HepG2 (cell line): ENCODE results near the gene PHLDB1. TPM values are rescaled to one million over a fixed set of nuclear protein-coding genes. Genes with fewer than 3 reads are reported as not detected.

Source experiments
- AGO1 ChIP-seq: fragments of 200-400 bp; formaldehyde crosslinking; IDR thresholded peaks from 2 replicates; pipeline ENCODE4 v1.6.1; 2017; ENCODE audit warnings: mild to moderate bottlenecking, low read depth, low read length, moderate library complexity; ENCODE audit not compliant: poor library complexity, severe bottlenecking
- ATRX ChIP-seq: sonication (generic); formaldehyde crosslinking; IDR thresholded peaks from 2 replicates; pipeline ENCODE4 v1.4.0; 2020; ENCODE audit warnings: missing genetic modification reagents, borderline replicate concordance
- CC2D1A ChIP-seq: sonication (generic); formaldehyde crosslinking; IDR thresholded peaks from 2 replicates; pipeline ENCODE4 v1.8.1; 2023; ENCODE audit warnings: mild to moderate bottlenecking, missing genetic modification reagents
- FOXJ3 ChIP-seq: sonication (generic); formaldehyde crosslinking; IDR thresholded peaks from 2 replicates; pipeline ENCODE4 v1.4.0; 2020; ENCODE audit warnings: missing genetic modification reagents, mild to moderate bottlenecking, borderline replicate concordance
- FOXP1 ChIP-seq, 2 experiments: fragments of 450-650 bp in 1 of 2; IDR thresholded peaks; 2 replicates each; pipeline ENCODE4 v1.6.1; 2017 to 2018; ENCODE audit warnings: antibody characterized with exemption in 1 of 2
- GFI1 ChIP-seq: sonication (generic); formaldehyde crosslinking; IDR thresholded peaks from 2 replicates; pipeline ENCODE4 v1.5.0; 2020; ENCODE audit warnings: missing genetic modification reagents, mild to moderate bottlenecking, borderline replicate concordance
- HNF4G ChIP-seq, 2 experiments: sonication (generic) in 1 of 2; formaldehyde crosslinking in 1 of 2; IDR thresholded peaks; 2 replicates each; pipeline versions ENCODE4 v1.4.0 to v1.6.1; 2011 to 2020; ENCODE audit warnings: borderline replicate concordance in 2 of 2, low read depth in 2 of 2, mild to moderate bottlenecking in 2 of 2, low read length in 1 of 2, missing genetic modification reagents in 1 of 2, moderate library complexity in 1 of 2
- MAF1 ChIP-seq: sonication (generic); formaldehyde crosslinking; IDR thresholded peaks from 2 replicates; pipeline ENCODE4 v1.5.0; 2020; ENCODE audit warnings: missing genetic modification reagents, borderline replicate concordance
- MXI1 ChIP-seq: IDR thresholded peaks from 3 replicates; pipeline ENCODE4 v1.6.1; 2012; ENCODE audit warnings: low read depth, low read length, inconsistent platforms, borderline replicate concordance
- NBN ChIP-seq: fragments of 450-650 bp; conservative IDR thresholded peaks from 2 replicates; pipeline ENCODE4 v1.6.1; 2017
- PHF5A ChIP-seq: IDR thresholded peaks from one replicate; pipeline ENCODE4 v1.6.1; 2018; ENCODE audit warnings: low read depth, missing genetic modification reagents; ENCODE audit not compliant: unreplicated experiment
- RBM39 ChIP-seq: fragments of 200-400 bp; formaldehyde crosslinking; IDR thresholded peaks from one replicate; pipeline ENCODE4 v1.6.1; 2018; ENCODE audit warnings: antibody characterized with exemption, mild to moderate bottlenecking, low read depth, low read length; ENCODE audit not compliant: poor library complexity, severe bottlenecking
- RXRA ChIP-seq: sonication (generic); formaldehyde crosslinking; IDR thresholded peaks from 2 replicates; pipeline ENCODE4 v1.5.1; 2020; ENCODE audit warnings: missing genetic modification reagents
- SMAD9 ChIP-seq: sonication (generic); formaldehyde crosslinking; IDR thresholded peaks from 2 replicates; pipeline ENCODE4 v1.5.1; 2020; ENCODE audit warnings: mild to moderate bottlenecking, missing genetic modification reagents
- TCF7L2 ChIP-seq: IDR thresholded peaks from 2 replicates; pipeline ENCODE4 v1.6.1; 2011; ENCODE audit warnings: mild to moderate bottlenecking, low read depth, low read length, moderate library complexity
- ZBTB7A ChIP-seq: sonication (generic); formaldehyde crosslinking; IDR thresholded peaks from 2 replicates; pipeline ENCODE4 v1.8.0; 2022; ENCODE audit warnings: mild to moderate bottlenecking, missing genetic modification reagents
- ZNF253 ChIP-seq: sonication (generic); formaldehyde crosslinking; IDR thresholded peaks from 2 replicates; pipeline ENCODE4 v1.8.0; 2022; ENCODE audit warnings: mild to moderate bottlenecking, missing genetic modification reagents, borderline replicate concordance
- ZNF510 ChIP-seq: sonication (generic); formaldehyde crosslinking; IDR thresholded peaks from 2 replicates; pipeline ENCODE4 v1.4.0; 2020; ENCODE audit warnings: low read depth, mild to moderate bottlenecking, missing genetic modification reagents
- ZNF670 ChIP-seq: sonication (generic); formaldehyde crosslinking; IDR thresholded peaks from 2 replicates; pipeline ENCODE4 v1.8.0; 2022; ENCODE audit warnings: mild to moderate bottlenecking, missing genetic modification reagents, borderline replicate concordance
- ZNF672 ChIP-seq: sonication (generic); formaldehyde crosslinking; IDR thresholded peaks from 2 replicates; pipeline ENCODE4 v1.8.1; 2022; ENCODE audit warnings: missing genetic modification reagents
- ZNF746 ChIP-seq: sonication (generic); formaldehyde crosslinking; IDR thresholded peaks from 2 replicates; pipeline ENCODE4 v1.8.0; 2022; ENCODE audit warnings: mild to moderate bottlenecking, missing genetic modification reagents
- ZNF773 ChIP-seq: sonication (generic); formaldehyde crosslinking; IDR thresholded peaks from 2 replicates; pipeline ENCODE4 v1.4.0; 2020; ENCODE audit warnings: missing genetic modification reagents, borderline replicate concordance
- ZNF878 ChIP-seq: sonication (generic); formaldehyde crosslinking; IDR thresholded peaks from 2 replicates; pipeline ENCODE4 v1.8.1; 2023; ENCODE audit warnings: mild to moderate bottlenecking, missing genetic modification reagents, moderate library complexity
- ZSCAN20 ChIP-seq: sonication (generic); formaldehyde crosslinking; IDR thresholded peaks from 2 replicates; pipeline ENCODE4 v1.4.0; 2020; ENCODE audit warnings: missing genetic modification reagents, mild to moderate bottlenecking, borderline replicate concordance
- polyA plus RNA-seq, 8 experiments: library from polyadenylated mRNA; depleted of rRNA in 3 of 8; stranded (reverse) in 7 of 8; unstranded in 1 of 8; fragments of >200 nt; fragmentation: Illumina TruSeq in 4 of 8; extraction: Trizol in 4 of 8; gene quantifications; 2 replicates each; pipeline versions ENCODE4 v1.2.1 to v1.2.3, GENCODE V29; 2011 to 2016; ENCODE audit warnings: low read depth in 4 of 8, missing spikeins in 1 of 8, mixed read lengths in 1 of 8; ENCODE audit not compliant: insufficient read depth in 1 of 8
- total RNA-seq, 5 experiments: library from RNA; depleted of rRNA; stranded (reverse); fragments of >200 nt; fragmentation: Illumina TruSeq; extraction: Trizol; gene quantifications; 2 replicates each; pipeline ENCODE4 v1.2.3, GENCODE V29; 2016; ENCODE audit warnings: low read depth in 1 of 5
- TF ChIP-seq, protein P1 (sequence below): sonication (generic); formaldehyde crosslinking; IDR thresholded peaks from 2 replicates; pipeline ENCODE4 v1.4.0; 2020; ENCODE audit warnings: missing genetic modification reagents
- TF ChIP-seq, protein P2 (sequence below): sonication (generic); formaldehyde crosslinking; IDR thresholded peaks from 2 replicates; pipeline ENCODE4; 2020; ENCODE audit warnings: missing genetic modification reagents, mild to moderate bottlenecking, borderline replicate concordance
- TF ChIP-seq, protein P3 (sequence below): IDR thresholded peaks from 2 replicates; pipeline ENCODE4 v1.6.1; 2012; ENCODE audit warnings: inconsistent platforms

Gene PHLDB1
- total and polyA plus RNA-seq, 2 of the 13 experiments (the other 11 are each of a cell fraction or from before 2014, with no cell fraction given), result 13.8 to 14.2 TPM

DNA sequence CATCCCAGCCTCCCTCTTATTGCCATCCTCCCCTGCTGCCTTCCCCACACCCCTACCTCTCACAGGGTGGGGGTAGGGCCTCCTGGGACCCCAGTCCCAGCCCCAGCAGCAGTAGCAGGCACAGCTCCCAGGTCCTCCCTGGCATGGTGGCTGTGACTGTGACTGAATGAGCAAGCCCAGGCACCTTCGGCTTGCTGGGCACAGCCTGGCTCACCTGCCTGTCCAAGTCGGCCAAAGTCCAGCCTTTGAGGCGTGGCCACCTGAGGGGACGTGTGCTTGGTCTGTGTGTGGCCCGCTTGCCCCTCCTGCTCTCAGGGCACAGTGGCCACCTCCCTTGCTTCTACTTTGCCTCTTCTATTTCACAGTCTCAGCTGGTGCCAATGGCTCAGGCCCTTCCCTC lies 72.1 kb downstream of the PHLDB1 start, which contains the start of gene TREH (continued):
- TF ChIP-seq TCF7L2, result no peak
- TF ChIP-seq, protein P1, sequence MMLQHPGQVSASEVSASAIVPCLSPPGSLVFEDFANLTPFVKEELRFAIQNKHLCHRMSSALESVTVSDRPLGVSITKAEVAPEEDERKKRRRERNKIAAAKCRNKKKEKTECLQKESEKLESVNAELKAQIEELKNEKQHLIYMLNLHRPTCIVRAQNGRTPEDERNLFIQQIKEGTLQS, result no peak
- TF ChIP-seq AGO1, result no peak
- no peak for TF ChIP-seq FOXP1 (IDR thresholded peaks at IDR 0.05)
- TF ChIP-seq FOXP1 (CRISPR knock-in tag; IDR thresholded peaks at IDR 0.05), result no peak
- no peak for TF ChIP-seq CC2D1A (CRISPR knock-in tag)
- no peak for TF ChIP-seq RBM39
- TF ChIP-seq ZNF672, result no peak
- no peak for TF ChIP-seq MAF1
- no peak for TF ChIP-seq ZNF510 (CRISPR knock-in tag)
- TF ChIP-seq ZNF253 (CRISPR knock-in tag), result no peak
- no peak for TF ChIP-seq SMAD9 (CRISPR knock-in tag)
- no peak for TF ChIP-seq ZBTB7A (CRISPR knock-in tag)
- no peak for TF ChIP-seq ATRX (CRISPR knock-in tag)
- no peak for TF ChIP-seq ZNF670 (CRISPR knock-in tag)
- TF ChIP-seq RXRA (CRISPR knock-in tag), result no peak; the same call in 1 of the 2 replicates
- no peak for TF ChIP-seq ZNF746 (CRISPR knock-in tag)
- TF ChIP-seq PHF5A, result no peak
- TF ChIP-seq ZSCAN20, result no peak
- TF ChIP-seq, protein P2, sequence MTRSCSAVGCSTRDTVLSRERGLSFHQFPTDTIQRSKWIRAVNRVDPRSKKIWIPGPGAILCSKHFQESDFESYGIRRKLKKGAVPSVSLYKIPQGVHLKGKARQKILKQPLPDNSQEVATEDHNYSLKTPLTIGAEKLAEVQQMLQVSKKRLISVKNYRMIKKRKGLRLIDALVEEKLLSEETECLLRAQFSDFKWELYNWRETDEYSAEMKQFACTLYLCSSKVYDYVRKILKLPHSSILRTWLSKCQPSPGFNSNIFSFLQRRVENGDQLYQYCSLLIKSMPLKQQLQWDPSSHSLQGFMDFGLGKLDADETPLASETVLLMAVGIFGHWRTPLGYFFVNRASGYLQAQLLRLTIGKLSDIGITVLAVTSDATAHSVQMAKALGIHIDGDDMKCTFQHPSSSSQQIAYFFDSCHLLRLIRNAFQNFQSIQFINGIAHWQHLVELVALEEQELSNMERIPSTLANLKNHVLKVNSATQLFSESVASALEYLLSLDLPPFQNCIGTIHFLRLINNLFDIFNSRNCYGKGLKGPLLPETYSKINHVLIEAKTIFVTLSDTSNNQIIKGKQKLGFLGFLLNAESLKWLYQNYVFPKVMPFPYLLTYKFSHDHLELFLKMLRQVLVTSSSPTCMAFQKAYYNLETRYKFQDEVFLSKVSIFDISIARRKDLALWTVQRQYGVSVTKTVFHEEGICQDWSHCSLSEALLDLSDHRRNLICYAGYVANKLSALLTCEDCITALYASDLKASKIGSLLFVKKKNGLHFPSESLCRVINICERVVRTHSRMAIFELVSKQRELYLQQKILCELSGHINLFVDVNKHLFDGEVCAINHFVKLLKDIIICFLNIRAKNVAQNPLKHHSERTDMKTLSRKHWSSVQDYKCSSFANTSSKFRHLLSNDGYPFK (CRISPR knock-in tag), result no peak
- TF ChIP-seq NBN, result no peak
- no peak for TF ChIP-seq FOXJ3 (CRISPR knock-in tag)
- no peak for TF ChIP-seq MXI1
- no peak for TF ChIP-seq ZNF773 (CRISPR knock-in tag)
- TF ChIP-seq, protein P3, sequence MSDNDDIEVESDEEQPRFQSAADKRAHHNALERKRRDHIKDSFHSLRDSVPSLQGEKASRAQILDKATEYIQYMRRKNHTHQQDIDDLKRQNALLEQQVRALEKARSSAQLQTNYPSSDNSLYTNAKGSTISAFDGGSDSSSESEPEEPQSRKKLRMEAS, result no peak; the same call in 1 of the 2 replicates
- TF ChIP-seq HNF4G (IDR thresholded peaks at IDR 0.05; ENCODE audit: borderline replicate concordance, low read depth, low read length), result peak; percentile 44; the same call in 1 of the 2 replicates
- TF ChIP-seq HNF4G (CRISPR knock-in tag; IDR thresholded peaks at IDR 0.05; ENCODE audit: borderline replicate concordance, low read depth), result 0 out of 2 replicates have a peak, but pooled peaks have one; percentile 19
- no peak for TF ChIP-seq ZNF878 (CRISPR knock-in tag)
- TF ChIP-seq GFI1, result no peak
